ENCODE results near the gene IGFBP7.

The IGFBP7 gene

GRCh38 chr4:57109847-57110639, at the start of gene IGFBP7:
Gene IGFBP7 (minus strand): TSS chr4:57110385. CDS start chr4:57110351, 34 bp downstream.
- no peak for DNase-seq (ENCODE audit: low read depth in 3 of 3)

- DNase-seq (ENCODE audit: low read depth in 3 of 3), result no peak
These were observed 49.7 kb upstream of the IGFBP7 start for GRCh38 chr4:57159866-57160265.

DNA sequence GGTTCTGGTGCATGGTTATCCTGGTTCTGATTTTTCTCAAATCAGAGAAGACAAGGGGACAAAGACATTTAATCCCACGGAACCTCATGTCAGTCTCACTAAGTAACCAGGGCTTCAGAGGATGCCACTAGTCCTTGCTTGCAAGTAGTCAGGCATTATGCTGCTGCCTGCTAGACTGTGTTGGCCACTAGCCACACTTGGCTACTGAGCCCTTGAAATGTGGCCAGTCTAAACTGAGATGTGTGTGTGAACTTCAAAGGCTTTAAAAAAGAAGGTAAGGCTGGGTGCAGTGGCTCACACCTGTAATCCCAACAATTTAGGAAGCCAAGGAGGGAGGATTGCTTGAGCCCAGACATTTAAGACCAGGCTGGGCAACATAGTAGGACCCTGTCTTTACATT, 48.6 kb upstream of the IGFBP7 start:
- DNase-seq (ENCODE audit: low read depth in 3 of 3), result no peak

DNA sequence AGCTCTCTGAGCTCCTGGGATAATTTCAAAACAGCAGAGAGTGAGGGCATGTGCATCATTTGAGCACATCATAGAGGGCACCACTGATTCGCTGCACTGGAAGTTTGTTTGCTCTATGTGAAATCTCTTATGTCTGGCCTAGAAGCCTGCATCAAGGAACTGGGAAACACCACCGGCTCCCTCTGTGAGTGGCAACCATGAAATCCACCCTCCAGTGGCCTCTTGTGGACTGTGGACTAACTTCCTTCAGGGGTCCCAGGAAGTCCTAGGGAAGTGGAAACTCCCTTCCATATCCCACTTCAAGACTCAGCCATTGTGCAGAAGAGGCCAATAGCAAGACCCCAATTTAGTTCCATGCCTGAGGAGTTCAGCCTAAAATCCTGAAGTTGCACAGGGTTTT, 48.0 kb upstream of the IGFBP7 start:
- no peak for DNase-seq (ENCODE audit: low read depth in 3 of 3)

DNA sequence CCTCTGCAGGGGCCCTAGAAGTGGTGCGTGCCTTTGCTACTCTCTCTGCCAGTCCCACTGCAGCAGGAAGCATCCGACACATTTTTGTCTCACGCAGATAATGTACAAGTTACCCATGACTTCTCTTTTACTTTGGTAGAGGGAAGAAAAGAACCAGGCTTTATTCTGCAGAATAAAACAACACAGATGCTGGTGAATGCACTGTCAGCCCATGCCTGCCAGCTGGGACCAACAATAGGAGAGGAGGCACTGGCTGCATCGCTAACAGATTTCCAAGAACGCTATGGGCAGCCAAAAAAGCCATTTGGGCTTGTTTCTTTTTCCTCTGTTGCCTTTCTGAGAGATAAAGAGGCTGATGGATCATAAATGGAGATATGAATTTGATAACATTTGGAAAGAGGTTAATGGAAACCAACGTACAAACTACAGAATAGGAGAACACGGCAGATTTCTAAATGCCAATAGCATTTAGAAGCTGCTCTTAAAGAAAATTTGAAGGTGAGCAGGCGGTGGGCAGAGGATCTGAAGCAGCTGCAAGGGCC, 47.5 kb upstream of the IGFBP7 start:
- no peak for DNase-seq (ENCODE audit: low read depth in 3 of 3)

DNA sequence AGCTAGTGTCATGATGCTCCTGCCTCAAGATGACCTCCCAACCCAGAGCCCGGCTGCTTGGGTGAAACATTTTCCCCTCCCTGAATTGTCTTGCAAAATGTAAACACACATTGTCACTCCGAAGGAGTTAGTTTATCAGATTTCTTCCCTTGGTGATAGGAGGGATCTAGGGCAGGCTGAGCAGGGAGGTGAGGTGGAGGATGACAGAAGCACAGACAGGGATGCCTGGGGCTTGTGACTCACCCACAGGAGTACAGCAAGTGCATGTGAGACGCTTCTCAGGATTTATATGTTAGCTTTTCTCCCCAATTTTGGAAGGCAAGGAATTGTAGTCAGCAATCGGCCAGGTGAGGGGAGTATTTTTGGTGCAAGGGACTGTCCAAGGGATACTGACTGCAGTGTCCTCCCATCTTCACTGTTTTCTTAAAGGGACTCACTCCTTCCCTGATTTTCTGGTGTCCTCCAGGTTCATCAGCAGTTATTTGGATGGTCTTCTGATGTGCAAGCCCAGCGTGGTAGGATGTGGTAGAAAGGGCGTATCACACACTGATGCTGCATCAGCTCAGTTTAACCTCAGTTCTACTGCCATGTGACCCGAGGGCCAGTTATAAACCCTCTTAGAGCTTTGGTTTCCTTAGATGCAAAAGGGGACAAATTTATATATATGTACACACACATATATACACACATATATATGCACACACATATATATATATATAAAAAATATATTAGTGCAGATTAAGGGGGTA, 46.2 kb upstream of the IGFBP7 start:
- no peak for DNase-seq (ENCODE audit: low read depth in 3 of 3)

GRCh38 chr4:57154926-57155325, 44.7 kb upstream of the IGFBP7 start:
- no peak for DNase-seq (ENCODE audit: low read depth in 3 of 3)

DNA sequence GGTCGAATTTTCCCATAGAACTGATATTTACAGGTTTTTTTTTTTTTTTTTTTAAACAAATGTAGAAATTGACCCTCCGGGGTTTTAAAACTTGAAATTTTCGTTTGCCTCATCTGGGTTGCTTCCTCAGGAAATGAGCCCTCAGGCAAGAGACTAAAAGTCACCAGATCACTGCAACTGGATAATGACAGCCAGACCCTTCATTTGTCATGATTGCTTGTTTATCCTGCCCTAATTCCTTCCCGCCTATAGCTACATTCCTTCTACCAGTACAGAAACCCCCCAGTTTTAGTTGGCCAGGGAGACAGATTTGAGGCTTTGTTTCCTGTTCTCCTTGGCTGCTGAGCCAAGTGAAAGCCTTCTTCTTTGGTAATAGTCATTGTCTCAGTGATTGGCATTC, 44.0 kb upstream of the IGFBP7 start:
- DNase-seq (ENCODE audit: low read depth in 3 of 3), result no peak

DNA sequence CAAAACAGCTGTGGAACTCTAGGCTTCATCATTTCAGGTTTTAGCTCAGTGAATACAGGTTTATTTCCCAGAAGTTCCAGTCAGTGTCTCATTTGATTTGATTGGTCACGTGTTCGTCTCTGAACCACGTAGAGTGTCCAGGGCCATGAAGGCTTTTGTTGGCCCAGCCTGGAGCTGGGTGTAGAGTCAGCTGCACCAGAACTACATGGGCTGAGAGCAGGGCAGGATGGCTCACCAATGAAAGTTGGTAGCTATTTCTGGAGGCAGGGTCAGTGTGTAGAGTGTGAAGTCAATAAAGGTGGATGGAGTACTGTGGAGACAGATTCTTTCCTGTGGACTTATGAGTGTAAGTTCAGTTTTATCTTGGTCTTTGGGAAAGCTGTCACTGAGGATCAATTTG, 43.0 kb upstream of the IGFBP7 start:
- DNase-seq (ENCODE audit: low read depth in 3 of 3), result no peak

GRCh38 chr4:57151481-57151880, 41.3 kb upstream of the IGFBP7 start:
- DNase-seq (ENCODE audit: low read depth in 3 of 3), result no peak

DNA sequence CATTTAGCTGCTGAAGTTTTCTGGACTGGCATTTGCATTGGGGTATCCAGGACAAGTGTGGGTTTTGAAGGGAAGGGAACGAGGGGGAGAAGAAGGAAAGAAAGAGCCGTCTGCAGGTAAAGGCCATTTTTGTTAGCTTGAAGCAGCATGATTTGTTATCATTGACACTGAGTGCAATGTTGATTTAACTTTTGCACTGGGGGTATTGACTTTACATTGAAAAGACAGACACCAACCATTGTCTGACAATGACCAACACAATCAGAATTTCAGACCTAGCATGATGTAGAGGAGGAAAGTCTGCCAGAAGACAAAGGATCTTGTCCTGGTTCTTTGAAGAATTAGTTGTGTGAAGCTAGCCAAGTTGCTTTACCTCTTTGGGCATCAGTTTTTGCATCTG, 39.6 kb upstream of the IGFBP7 start:
- DNase-seq (ENCODE audit: low read depth in 3 of 3), result no peak

GRCh38 chr4:57148831-57149505, 38.8 kb upstream of the IGFBP7 start:
- DNase-seq (ENCODE audit: low read depth in 3 of 3), result no peak

DNA sequence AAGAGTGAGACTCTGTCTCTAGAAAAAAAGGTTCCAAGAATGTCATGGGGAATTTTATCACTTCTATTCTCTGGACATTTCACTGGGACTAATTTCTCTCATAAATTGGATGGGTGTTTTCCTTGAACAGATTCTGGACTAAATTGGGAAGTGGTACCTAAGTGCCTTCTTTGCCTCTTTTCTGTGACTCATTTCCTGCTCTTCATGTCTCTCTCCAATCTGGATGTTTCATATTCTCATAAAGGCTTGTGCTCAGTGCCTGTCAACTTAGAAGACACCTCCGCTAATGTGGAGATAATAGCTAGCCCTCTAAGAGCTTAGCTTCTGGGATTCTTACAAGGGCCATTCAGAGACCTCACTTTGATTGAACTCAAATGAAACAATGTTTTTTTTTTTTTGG, 38.0 kb upstream of the IGFBP7 start:
- DNase-seq (ENCODE audit: low read depth in 3 of 3), result no peak

DNA sequence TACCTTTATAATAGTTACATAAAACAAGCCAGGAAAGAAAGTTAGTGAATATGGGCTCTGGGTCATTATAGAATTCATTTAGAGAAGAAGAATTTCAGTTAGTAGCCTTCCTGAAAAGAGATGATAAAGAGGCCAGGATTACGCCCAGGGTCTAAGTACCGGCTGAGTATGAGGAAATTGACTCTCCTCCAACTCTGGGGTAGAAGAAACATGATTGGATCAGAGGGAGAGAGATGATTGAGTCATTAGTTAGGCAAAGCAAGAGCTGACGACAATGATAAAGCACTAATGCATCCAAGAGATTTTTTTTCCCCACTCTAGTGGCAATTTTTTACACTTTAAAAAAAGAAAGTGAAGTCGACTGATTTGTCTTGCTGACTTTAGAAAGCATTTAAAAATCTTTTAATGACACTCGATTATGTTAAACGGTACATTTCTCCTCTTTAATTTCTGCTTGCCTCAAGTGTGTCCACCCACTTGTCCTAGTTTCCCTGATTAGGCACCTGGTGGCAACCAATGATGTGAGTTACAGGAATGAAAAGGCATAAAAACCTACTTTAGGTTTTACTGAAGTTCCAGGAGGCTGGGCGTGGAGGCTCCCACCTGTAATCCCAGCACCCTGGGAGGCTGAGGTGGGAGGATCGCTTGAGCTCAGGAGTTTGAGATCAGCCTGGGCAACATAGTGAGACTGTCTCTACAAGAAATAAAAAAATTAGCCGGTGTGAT, 37.3 kb upstream of the IGFBP7 start:
- no peak for DNase-seq (ENCODE audit: low read depth in 3 of 3)

DNA sequence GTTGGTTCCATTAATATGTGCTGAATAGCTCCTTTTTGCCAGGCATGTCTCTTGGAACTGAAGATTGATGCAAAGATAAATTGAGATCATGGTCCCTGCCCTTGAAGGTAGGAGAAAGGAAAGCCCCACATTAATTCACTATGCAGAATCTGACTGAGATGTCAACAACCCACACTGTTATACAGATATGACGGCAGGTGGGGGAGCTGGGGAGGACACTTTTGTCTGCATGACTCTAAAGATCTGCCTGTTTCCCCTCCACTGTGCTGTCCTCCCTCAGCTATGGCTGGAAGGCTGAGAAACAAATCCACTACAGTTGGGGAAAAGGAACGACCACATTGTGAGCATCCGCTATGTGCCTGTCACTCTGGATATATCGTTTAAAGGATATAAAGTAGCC, 36.3 kb upstream of the IGFBP7 start:
- DNase-seq (ENCODE audit: low read depth in 3 of 3), result no peak

DNA sequence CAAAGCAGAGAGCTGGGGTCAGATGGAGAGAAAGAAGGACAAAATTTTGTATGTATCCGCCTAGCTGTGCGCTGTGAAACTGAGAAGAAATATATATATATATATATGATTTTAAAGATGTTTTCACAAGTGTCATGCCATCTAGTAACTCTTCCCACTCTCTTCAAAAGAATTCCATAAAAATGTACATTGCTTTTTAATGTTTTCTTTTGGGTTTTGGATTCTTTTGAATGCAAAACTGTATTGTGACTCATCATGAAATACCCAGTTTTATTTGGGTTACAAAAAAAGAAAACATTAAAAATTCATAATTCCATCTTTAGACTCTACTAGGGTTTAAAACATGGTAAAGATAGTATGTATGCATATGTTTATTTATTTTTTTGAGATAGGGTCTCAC, 34.3 kb upstream of the IGFBP7 start:
- no peak for DNase-seq (ENCODE audit: low read depth in 3 of 3)

- DNase-seq (ENCODE audit: low read depth in 3 of 3), result no peak
These were observed 29.6 kb upstream of the IGFBP7 start for GRCh38 chr4:57139783-57140182.

DNA sequence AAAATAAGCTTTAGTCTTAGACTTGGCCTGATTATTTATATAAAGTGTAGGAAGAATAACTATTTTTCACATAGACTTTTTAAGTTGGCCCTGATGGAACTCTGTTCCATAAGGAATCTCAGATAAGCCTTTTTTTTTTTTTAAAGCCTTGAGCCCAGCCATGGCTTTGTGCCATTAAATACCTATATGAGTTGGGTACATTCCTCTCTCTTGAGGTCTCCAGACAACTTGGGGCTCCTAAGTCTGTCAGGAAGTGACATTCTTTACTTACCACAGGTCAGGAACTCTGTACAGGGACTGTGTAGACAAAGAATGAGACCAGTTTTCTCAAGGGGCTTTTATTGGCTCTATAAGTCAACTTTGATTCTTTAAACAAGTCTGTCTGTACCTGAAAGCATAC, 27.1 kb upstream of the IGFBP7 start:
- DNase-seq (ENCODE audit: low read depth in 3 of 3), result no peak

DNA sequence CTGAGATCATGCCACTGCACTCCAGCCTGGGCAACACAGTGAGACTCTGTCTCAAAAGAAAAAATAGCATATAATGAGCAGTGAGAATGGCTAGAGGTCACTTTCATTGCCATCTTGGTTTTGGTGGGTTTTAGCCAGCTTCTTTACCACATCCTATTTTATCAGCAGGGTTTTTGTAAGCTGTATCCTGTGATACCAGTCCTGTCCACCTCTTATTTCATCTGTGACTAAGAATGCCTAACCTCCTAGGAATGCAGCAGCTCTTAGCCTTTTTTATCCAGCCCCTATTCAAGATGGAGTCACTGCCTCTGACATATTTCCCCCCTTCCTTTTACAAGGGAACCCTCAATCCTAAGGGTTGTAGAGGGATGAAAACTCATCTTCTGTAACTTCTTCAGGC, 26.1 kb upstream of the IGFBP7 start:
- no peak for DNase-seq (ENCODE audit: low read depth in 3 of 3)

GRCh38 chr4:57132743-57133137, 22.6 kb upstream of the IGFBP7 start:
- no peak for DNase-seq (ENCODE audit: low read depth in 3 of 3)

GRCh38 chr4:57131849-57132742, 21.9 kb upstream of the IGFBP7 start:
- no peak for DNase-seq (ENCODE audit: low read depth in 3 of 3)

Data from stimulated activated CD4-positive, alpha-beta T cell treated with anti-CD3 and anti-CD28 coated beads, TNF-alpha, amount 100 ng/mL, for 48 hours (primary cell).